Epithelial cell of proximal tubule (primary cell): Measurements from ENCODE around the gene GALNTL6. TPM values are rescaled to one million over a fixed set of nuclear protein-coding genes. Genes with fewer than 3 reads are reported as not detected.
A peak's percentile ranks its signal among the peaks of the same experiment; 100 is the strongest.

Experiments
- DNase-seq: peaks from one replicate; pipeline ENCODE4 v3.0.0-alpha.2; 2011; ENCODE audit warnings: low read depth
- H3K4me3 ChIP-seq: 2 replicates; pipeline ENCODE4 v1.5.1; 2011; ENCODE audit warnings: low read depth, mild to moderate bottlenecking, low read length
- total RNA-seq: library from RNA; depleted of rRNA; stranded (reverse); fragments of >200 nt; gene quantifications from 2 replicates; pipeline ENCODE4 v1.2.3, GENCODE V29; 2015
- TF ChIP-seq, protein P1 (sequence below): conservative IDR thresholded peaks from 2 replicates; pipeline ENCODE4 v1.5.1; 2012; ENCODE audit warnings: low read depth, mild to moderate bottlenecking, low read length

The GALNTL6 gene
- total RNA-seq, 1 donor from 2014 or later = not detected

DNA sequence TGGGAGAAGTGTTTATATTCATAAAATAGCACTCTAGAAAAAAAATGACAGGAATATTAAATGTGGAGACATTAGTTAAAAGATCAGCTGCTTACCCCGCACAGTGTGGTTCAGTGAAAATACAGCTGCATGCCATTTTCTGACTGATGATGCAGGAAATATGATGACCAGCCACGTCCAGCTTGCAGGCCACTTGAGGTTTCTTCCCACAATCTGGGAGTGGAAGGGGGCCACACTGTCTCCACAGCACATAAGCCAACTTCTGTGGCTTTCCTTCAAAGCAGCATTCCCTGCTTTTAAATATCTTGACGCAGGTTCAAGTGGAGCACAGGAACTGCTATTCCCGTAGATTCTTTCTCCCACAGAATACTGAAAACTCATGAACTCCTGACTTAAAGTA is 1182.0 kb downstream of the GALNTL6 start:
- no peak for DNase-seq
- TF ChIP-seq, protein P1, sequence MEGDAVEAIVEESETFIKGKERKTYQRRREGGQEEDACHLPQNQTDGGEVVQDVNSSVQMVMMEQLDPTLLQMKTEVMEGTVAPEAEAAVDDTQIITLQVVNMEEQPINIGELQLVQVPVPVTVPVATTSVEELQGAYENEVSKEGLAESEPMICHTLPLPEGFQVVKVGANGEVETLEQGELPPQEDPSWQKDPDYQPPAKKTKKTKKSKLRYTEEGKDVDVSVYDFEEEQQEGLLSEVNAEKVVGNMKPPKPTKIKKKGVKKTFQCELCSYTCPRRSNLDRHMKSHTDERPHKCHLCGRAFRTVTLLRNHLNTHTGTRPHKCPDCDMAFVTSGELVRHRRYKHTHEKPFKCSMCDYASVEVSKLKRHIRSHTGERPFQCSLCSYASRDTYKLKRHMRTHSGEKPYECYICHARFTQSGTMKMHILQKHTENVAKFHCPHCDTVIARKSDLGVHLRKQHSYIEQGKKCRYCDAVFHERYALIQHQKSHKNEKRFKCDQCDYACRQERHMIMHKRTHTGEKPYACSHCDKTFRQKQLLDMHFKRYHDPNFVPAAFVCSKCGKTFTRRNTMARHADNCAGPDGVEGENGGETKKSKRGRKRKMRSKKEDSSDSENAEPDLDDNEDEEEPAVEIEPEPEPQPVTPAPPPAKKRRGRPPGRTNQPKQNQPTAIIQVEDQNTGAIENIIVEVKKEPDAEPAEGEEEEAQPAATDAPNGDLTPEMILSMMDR = no peak

DNA sequence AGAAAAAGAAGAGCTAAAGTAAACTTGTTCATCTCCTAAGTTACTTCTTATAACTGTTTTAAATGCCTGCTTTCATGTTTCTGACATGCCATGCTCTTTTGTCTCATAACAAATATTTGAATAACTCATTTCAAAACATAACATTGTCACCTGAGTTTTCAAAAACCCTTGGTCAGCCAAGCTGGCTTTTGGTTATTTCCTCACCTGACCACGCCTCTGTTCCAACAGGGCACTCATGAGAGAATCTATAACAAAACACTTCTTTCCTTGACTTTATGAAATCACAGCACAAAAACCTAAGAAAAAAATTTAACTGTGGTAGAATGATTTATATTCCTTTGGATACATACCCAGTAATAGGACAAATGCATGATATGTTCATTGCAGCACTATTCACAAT is 1182.5 kb downstream of the GALNTL6 start:
- no peak for DNase-seq
- H3K4me3 ChIP-seq = no peak overlapping the region
- TF ChIP-seq, protein P1 = no peak

More for the DNA sequence above, 1182.0 kb downstream of the GALNTL6 start:
- no peak overlapping the region for H3K4me3 ChIP-seq

DNA sequence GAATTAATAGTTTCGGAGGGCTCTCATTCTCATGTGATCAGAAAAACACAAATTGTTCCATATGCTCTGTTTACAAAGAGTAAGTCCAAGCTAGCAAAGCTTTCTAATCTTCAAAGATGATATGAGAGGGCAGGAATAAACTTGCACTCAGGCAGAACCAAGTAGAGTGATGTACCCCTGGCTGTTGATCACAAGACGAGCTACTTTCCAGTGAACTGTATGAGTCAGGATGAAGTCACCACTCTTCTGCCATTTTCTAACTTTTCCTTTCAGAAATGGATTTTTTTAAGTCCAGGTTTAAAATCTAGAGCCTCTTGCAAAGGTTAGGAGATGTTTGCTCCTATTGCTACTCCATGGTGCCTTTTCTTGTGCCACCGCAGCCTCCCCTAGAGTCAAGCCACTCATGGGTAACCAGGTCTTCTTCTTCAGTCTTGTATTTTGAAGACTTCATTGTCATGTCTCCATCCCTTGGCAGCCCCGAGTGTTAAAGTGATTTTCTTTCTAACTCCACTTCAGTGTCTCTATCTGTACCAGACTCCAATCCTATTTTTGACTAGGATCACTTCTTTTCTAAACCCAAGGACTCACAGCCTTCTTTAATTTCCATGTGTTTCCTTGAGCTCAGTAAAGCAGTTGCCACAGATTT is 1183.5 kb downstream of the GALNTL6 start:
- no peak overlapping the region for H3K4me3 ChIP-seq
- TF ChIP-seq, protein P1 = no peak
- DNase-seq = peak; percentile 71

DNA sequence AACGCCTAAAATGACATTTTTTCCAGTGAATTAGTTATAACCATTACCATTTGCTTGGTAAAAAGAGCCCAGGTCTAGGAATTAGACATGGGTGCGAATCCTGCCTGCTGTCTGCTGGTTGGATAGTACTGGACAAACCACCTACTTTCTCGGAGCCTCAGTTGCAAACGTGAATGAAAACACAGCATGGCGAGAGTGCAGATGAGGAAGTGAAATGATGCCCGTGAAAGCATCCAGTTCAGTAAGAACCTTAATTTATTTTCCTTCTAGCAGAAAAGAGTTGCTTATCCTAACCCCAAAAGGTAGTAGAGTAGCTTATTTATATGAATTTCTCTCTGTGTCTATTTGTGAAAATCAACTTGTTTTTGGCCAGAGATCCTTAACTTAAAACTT is 1184.0 kb downstream of the GALNTL6 start:
- no peak overlapping the region for H3K4me3 ChIP-seq
- DNase-seq = no peak
- TF ChIP-seq, protein P1 = no peak

DNA sequence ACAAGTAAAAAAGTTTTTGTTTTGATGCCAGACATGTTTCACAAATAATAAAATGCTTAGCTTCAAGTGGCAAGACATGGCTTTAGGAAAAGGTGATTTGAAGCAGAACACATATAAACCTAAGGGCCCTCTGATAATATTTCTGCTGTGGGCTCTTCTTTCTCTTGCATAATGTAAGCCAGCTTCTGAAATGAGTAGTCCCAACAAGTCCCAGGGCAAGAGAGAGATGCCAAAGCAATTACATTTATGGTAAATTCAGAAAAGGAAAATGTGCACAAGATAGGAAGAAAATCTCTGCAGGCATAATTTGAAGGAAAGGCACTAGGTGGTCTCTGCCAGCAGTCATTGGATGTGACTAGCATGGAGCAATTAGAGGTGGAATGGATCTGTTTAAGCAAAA is 1184.7 kb downstream of the GALNTL6 start:
- H3K4me3 ChIP-seq = no peak overlapping the region
- no peak for DNase-seq
- TF ChIP-seq, protein P1 = no peak

DNA sequence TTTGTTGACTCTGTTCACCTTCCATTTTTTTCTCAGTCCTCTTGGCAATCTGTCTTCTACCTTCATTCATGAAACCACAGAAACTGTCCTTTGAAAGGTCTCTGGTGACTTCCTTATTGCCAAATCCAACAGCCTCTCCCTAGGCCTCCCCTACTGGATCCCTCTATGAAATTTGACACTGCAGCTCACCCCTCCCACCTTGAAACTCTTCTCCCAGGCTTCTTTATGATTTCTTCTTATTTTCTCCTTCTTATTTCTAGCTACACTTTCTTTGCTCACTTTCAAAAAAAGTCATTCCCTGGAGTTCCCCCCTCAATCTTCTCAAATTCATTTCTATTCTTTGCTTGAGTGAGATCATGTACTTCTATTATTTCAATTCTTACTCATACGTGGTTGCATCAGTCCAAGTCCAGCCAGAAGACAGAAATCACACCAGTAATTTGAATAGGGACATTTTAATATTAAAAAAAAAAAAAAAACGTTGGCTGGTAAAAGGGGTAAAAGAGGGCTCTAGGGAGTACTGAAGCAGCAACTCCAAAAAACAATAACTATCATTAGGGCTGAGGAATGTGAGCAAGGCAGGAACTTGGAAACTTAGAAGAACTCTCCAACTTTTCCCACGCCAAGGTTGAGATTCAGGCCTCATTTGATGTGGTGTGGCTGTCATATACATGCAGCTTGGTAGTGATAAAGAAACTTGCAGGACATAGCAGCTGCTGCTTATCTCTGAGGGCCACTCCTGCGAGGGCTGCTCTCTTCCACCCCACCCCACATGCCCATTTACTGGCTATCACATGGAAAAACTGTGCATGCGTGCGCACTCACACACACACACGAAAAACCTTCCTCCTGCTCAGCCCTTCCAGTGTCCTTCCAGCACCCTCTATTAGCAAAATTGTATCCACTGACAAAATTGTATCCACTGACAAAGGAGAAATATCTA is 1185.6 kb downstream of the GALNTL6 start:
- DNase-seq = peak; percentile 75
- TF ChIP-seq, protein P1 = no peak
- H3K4me3 ChIP-seq = no peak overlapping the region
